Hepatocyte (in vitro differentiated cells): ENCODE data around the gene FGD5.

Source experiments
- EZH2 ChIP-seq: fragments of 200-600 bp; sonication (generic); IDR thresholded peaks from 2 replicates; pipeline ENCODE4 v1.6.1; 2016; ENCODE audit warnings: antibody characterized with exemption, mild to moderate bottlenecking, borderline replicate concordance
- EZH2phosphoT487 ChIP-seq: fragments of 200-600 bp; sonication (generic); IDR thresholded peaks from one replicate; pipeline ENCODE4 v1.6.1; 2018; ENCODE audit warnings: antibody characterized with exemption, mild to moderate bottlenecking, low read depth, moderate library complexity; ENCODE audit not compliant: unreplicated experiment, severe bottlenecking
- TF ChIP-seq, protein P1 (sequence below): fragments of 200-600 bp; sonication (generic); IDR thresholded peaks from 2 replicates; pipeline ENCODE4 v1.5.1; 2016; ENCODE audit warnings: antibody characterized with exemption, mild to moderate bottlenecking; ENCODE audit not compliant: poor library complexity

DNA sequence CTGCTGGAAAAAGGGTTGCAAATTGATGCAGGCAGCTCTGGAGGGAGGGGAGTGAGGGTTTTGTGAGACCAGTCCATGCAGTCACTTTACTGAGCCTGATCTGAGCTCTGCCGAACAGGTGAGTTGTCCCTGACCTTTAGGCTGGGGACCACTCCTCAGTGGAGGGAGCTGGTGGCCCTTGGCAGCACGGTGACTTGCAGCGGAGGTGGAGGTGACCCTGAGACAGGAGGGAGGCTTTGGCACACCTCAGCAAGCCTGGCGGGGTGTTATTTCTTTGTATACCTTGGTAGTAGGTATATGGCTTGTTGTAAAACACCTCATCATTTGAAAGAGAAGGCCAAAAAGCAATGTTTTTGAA lies 43.5 kb downstream of the FGD5 start:
- TF ChIP-seq, protein P1, sequence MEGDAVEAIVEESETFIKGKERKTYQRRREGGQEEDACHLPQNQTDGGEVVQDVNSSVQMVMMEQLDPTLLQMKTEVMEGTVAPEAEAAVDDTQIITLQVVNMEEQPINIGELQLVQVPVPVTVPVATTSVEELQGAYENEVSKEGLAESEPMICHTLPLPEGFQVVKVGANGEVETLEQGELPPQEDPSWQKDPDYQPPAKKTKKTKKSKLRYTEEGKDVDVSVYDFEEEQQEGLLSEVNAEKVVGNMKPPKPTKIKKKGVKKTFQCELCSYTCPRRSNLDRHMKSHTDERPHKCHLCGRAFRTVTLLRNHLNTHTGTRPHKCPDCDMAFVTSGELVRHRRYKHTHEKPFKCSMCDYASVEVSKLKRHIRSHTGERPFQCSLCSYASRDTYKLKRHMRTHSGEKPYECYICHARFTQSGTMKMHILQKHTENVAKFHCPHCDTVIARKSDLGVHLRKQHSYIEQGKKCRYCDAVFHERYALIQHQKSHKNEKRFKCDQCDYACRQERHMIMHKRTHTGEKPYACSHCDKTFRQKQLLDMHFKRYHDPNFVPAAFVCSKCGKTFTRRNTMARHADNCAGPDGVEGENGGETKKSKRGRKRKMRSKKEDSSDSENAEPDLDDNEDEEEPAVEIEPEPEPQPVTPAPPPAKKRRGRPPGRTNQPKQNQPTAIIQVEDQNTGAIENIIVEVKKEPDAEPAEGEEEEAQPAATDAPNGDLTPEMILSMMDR, result no peak
- TF ChIP-seq EZH2phosphoT487 (no peak), EZH2 (no peak)
